ENCODE results near the gene ANKRD42.

DNA sequence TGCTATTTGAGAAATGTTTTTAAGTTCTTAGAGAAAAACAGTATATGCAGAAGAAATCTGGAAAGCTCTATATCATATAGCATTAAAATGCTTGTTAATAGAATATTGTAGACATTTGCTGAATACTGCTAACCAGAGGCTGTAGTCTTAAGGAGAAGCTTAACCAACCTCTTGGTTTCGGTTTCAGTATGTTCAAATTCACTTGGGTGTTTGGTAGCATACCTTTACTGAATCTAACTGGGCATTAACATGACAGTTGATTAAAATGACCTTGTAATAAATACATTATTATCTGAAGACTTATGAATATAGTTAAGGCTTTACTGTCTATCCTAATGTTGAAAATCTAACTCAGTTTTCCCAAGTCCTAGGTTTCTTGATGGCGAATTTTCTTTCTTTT, 31.1 kb upstream of the ANKRD42 start:
- no peak for TF ChIP-seq POLR2A (IDR thresholded peaks at IDR 0.05)
- no peak for TF ChIP-seq CTCF (IDR thresholded peaks at IDR 0.05)

All from thyroid gland (tissue), 4 donors.